GM12891 (cell line): ENCODE data around the gene GALK2.
"Not testable (repeated sequence)": the region's sequence is repeated elsewhere in the genome, so short reads cannot be mapped to it uniquely, and the experiment has no call there.

ENCODE experiments used
- DNase-seq: peaks from one replicate; pipeline ENCODE4 v3.0.0; 2011; ENCODE audit warnings: low spot score; ENCODE audit not compliant: insufficient read length
- FAIRE-seq: peaks from 2 replicates; lab custom pipeline; 2011; peaks lifted over from hg19 to GRCh38; lab: Jason Lieb, UNC
- PAX5 ChIP-seq: IDR thresholded peaks from 2 replicates; pipeline ENCODE4 v1.6.1; 2011; ENCODE audit warnings: low read length, moderate library complexity, mild to moderate bottlenecking; ENCODE audit not compliant: insufficient read depth, severe bottlenecking
- POLR2A ChIP-seq: IDR thresholded peaks from 2 replicates; pipeline ENCODE4 v1.6.1; 2011; ENCODE audit warnings: low read depth, low read length, control low read depth
- POLR2AphosphoS5 ChIP-seq: IDR thresholded peaks from 2 replicates; pipeline ENCODE4 v1.6.1; 2011; ENCODE audit warnings: low read depth, low read length, control low read depth
- POU2F2 ChIP-seq: IDR thresholded peaks from 2 replicates; pipeline ENCODE4 v1.6.1; 2011; ENCODE audit warnings: low read depth, mild to moderate bottlenecking, control low read depth, low read length, moderate library complexity
- SPI1 ChIP-seq: IDR thresholded peaks from 2 replicates; pipeline ENCODE4 v1.6.1; 2011; ENCODE audit warnings: low read depth, low read length, control low read depth
- TAF1 ChIP-seq: IDR thresholded peaks from 2 replicates; pipeline ENCODE4 v1.6.1; 2011; ENCODE audit warnings: low read depth, low read length, control low read depth

GALK2 gene

DNA sequence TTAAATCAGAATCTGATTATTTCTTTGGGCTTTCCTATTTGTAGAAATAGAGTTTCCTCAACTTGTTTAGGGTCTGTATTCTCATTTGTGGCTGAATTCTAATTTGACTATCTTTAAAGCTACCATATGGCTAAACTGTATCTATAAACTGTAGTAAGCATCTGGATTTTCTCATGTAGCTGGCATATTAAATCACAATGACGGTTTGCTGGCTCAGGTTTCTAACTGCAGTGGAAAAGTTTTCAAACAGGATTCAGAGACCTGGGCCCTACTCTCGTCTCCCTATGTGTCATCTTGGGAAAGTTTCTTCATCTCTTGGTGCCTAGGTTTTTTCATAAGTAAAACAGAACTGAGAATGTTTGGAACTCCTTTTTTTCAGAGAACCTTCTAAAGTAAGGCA, 68.3 kb downstream of the GALK2 start:
- no peak for DNase-seq
- no peak for FAIRE-seq
- no peak for TF ChIP-seq PAX5

DNA sequence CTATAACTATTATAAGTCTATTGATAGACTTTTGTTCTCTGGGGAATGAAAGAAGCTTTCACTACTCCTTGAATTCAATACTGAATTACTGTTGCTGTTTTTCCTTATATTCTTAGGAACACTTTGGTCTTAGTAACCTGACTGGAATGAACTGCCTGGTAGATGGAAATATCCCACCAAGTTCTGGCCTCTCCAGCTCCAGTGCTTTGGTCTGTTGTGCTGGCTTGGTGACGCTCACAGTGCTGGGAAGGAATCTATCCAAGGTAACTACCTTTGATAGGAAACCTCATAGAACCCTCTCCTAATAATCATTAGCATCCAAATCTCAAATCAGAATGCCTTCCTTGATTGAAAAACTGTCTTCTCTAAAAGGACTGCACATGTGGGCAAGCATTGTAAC, 69.1 kb downstream of the GALK2 start:
- DNase-seq, result no peak
- no peak for TF ChIP-seq POLR2AphosphoS5
- no peak for TF ChIP-seq TAF1
- TF ChIP-seq POU2F2, result no peak
- no peak for TF ChIP-seq POLR2A
- TF ChIP-seq PAX5, result no peak
- no peak for TF ChIP-seq SPI1
- no peak for FAIRE-seq

DNA sequence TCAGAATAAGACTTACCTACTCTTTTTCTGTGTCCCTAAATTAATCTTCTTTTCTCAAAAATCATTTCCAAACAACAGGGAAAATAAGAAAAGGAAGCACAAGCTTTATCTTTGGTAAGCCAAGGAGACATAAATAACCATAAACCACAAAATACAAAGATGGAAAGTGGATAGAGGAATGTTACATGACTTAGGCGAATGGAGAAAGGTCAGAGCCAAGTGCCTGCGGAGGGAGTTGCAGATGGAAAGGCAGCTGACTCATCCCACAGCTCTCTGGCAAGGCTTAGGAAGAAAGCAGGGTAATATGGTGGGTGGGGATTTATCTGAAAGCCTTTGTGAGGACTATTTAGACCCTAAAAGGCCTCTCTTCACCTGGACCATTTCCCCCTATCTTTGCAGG, 72.8 kb downstream of the GALK2 start:
- TF ChIP-seq POLR2A, result no peak
- no peak for DNase-seq
- FAIRE-seq, result no peak

DNA sequence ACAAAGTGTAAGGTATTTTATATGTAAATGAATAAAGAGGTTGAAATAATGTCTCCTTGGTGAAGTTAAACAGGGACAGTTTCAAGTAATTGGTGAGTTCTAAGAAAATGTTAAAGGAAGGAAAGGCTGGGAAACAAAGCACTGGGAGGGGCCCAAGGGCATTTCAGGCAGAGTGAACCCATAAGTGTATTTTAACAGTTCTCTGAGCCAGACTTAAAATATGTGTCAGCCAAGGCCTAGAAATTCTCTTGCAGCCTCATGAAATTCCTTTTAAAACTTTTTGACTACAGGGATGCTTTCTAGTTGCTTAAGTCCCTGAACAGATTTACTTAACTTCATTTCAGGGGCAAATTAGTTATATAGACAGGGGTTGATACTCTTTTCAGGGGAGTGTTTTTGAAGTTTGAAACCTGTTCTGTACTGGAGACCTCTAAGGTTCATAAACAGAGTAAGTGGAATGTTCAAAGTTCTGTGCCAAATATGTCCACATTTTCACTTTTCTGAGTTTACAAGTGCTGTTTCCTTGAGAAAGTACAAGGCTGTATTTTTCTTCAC, 77.6 kb downstream of the GALK2 start:
- FAIRE-seq (no peak), DNase-seq (no peak)
- TF ChIP-seq SPI1 (no peak), POLR2AphosphoS5 (no peak), TAF1 (no peak), POLR2A (no peak), PAX5 (no peak), POU2F2 (no peak)

DNA sequence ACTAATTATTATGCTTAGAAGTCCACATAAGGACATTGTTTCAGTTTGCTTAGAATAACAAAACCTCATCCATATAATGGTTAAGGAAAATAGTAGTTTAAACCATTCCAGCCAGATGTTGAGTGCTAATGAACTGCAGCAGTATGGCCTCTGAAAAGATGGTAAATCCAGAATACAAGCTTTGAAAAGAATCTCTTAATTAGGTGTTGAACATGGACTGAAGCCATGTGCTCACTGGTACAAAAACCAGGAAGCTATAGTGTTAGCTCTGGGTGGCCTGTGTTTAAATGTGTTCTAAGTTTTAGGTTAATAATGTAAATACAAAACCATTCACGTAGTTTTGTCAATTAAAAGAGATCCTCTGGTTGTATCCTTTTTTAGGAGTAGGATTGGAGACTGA, 78.2 kb downstream of the GALK2 start:
- DNase-seq (no peak), FAIRE-seq (no peak)
- TF ChIP-seq POU2F2, result no peak
- TF ChIP-seq POLR2A, result no peak
- TF ChIP-seq TAF1, result no peak
- no peak for TF ChIP-seq POLR2AphosphoS5
- no peak for TF ChIP-seq PAX5
- TF ChIP-seq SPI1, result no peak

DNA sequence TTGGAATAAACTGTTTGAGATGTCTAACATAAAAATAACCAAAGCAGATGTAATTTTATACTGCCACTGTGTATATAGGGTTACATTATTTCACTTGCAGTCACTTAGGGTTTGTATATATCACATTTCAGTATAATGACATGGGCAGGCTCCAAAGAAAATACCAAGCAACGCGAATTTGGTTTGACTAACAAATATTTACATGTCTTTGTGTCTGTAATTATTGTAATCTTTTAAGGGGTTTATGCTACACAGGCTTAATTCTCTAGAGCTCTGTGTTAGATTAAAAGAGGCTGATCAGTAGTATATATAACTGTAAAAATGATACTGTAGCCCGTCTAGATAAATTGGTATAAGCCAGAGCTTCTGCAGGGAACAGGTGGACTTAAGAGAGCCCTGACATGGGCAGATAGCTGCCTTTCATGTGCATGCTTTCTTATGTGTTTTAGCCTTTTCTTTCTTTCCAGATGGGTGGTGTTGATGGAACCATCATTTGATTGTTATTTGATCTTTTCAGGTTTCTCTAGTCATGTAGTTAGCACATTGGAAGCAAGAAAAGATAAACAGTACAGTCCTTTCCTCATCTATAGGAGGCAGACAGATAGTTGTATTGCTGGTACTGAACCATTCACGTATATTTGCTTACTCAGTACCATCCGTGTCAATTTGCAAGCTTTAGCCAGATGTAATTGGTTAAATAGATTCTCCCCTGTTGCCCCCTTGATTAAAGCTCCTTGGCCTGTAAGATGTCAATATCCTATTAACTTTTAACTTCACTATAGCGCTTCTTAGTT, 86.1 kb downstream of the GALK2 start:
- FAIRE-seq (no peak), DNase-seq (no peak)

GRCh38 chr15:49265117-49265516, 95.1 kb downstream of the GALK2 start:
- FAIRE-seq, DNase-seq: not testable (repeated sequence)

More for the DNA sequence above, 86.1 kb downstream of the GALK2 start:
- no peak for TF ChIP-seq POLR2AphosphoS5

- FAIRE-seq, result no peak
- no peak for DNase-seq
- no peak for TF ChIP-seq PAX5
- TF ChIP-seq SPI1, result no peak
- no peak for TF ChIP-seq POU2F2
- no peak for TF ChIP-seq TAF1
- TF ChIP-seq POLR2A, result no peak
- TF ChIP-seq POLR2AphosphoS5, result no peak
These were observed 95.9 kb downstream of the GALK2 start for GRCh38 chr15:49265911-49266310.

DNA sequence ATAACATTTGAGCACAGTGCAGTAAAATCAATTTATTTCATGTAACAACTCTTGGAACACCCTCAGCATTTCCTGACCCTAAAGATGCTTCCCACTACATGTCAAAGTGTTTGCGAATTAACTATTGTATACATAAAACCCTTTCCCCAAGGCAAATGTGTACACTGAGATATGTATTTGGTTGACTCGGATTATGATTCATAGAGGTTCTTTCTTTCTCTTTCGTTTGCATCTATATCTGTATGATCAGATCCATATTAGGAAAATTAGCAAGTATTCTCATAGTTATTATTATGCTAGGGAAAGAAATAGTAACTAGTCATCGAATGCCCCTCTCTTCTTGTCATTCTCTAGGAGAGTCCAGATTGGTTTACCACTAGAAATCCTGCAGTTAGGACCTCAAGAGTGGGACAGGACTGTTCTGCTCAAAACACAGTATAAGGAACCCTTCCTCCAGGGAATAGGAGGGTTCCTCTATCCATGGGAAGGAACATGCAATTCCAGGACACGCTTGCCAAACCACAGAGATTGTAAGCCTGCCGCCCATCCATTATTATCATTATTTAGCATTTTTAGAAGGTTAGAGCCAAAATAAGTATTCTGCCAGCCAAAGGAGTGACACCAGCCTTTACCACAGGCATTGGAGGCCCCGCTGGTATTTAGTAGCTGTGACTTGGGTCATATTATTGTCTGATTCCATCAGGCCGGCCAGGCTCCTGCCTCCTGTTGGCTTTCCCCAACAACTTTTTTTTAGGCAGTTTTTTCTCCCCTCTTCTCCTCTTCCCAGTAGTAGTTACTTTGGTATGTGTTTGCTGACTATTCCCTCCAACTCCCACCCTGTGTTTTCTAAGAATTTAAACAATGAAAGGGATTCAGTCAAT, 100.7 kb downstream of the GALK2 start:
- FAIRE-seq (no peak), DNase-seq (no peak)
- TF ChIP-seq SPI1 (no peak), POU2F2 (no peak), PAX5 (no peak), POLR2AphosphoS5 (no peak), TAF1 (no peak), POLR2A (no peak)

DNA sequence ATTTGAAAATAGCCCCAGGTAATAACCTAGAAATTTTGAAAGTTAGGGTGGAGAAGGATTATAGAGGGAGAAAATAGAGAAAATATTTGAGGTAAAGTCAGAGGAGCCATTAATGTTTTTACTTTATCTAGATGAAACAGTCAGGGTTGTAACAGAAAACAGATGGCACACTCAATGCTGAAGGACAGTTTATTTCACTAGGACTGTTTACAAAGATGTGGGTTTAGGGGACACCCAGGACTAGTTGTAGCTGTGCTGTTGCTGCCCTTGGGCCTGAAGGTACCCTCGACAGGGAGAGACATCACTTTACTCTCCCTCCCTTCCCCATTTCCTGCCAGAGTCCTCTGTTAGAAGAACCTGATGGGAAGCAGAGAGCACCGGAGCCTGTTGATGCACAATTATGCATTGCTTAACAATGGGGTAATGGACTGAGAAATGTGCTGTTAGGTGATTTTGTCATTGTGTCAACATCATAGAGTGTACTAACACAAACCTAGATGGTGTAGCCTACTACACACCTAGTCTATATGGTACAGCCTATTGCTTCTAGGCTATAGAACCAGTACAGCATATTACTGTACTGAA, 103.8 kb downstream of the GALK2 start:
- TF ChIP-seq TAF1 (no peak), POLR2AphosphoS5 (no peak), PAX5 (no peak), POLR2A (no peak), SPI1 (no peak), POU2F2 (no peak)
- DNase-seq (no peak), FAIRE-seq (peak; percentile 47)
